GM19035 (cell line): ENCODE results near the gene GNAL.
"Not testable (repeated sequence)": the region's sequence is repeated elsewhere in the genome, so short reads cannot be mapped to it uniquely, and the experiment has no call there.

ENCODE experiments used
- ATAC-seq: cut with Tn5 transposase; IDR thresholded peaks from one replicate; pipeline ENCODE4 v1.9.1; 2021; ENCODE audit not compliant: unreplicated experiment

The GNAL gene

GRCh38 chr18:11866764-11867163, 177.7 kb downstream of the GNAL start:
- no peak for ATAC-seq

DNA sequence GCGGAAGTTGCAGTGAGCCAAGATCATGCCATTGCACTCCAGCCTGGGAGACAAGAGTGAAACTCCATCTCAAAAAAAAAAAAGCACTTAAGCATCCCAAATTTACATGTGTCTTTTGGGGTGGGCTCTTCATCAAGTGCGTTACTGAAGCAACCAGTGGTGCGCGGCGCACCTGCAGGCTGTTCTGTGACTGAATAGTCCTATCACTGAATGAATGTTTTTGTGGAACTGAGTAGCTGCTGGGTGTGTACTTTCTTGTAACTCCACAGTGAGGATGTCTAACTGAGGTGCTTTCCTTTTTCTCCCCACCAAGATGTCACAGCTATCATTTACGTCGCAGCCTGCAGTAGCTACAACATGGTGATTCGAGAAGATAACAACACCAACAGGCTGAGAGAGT, 179.2 kb downstream of the GNAL start:
- ATAC-seq = no peak

DNA sequence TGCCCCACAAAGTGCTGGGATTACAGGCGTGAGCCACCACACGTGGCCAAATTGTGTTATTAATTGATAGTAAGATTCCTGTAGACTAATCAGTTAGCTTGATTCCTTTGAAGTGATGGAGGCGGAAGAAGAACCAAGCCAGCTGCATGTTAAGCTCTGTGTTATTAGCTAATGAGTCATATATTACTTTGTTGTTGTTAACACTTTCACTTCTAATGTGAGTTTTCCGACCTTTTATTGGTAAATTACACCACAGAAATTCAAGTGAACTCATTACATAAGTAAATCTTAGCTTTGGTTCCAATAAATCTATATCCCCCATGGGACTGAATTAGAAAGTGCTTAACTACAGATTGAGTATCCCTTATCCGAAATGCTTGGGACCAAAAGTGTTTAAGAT, 182.4 kb downstream of the GNAL start:
- ATAC-seq = no peak

DNA sequence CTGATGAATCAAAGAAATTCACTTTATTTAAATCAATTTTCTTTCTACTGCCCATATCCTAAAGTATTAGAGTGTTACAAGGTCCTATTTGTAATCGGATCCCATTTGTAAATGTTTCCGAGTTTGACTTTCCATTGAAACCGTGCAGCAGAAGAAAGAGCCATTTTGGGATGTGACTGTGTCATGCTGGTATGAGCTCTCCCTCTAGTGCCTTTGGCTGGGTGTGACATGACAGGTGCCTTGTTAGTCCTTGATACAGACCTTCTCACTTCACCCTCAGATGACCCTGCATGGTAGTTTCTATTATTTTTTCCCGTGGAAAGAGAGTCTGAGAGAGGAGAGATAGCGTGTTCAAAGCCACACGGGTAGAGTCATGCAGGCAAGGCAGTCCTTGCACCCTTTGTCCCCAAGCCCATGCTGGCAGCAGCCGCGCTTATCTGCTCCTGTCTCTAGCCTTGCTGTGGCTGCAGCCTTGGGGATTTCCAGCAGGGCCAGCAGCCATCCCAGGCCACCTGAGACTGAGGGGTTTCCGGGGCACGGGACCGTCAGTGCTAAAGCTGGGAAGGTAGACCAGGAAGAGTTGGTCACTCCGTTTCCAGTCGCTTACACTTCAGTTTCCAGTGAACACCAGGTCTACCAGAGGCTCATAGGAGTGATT, 183.5 kb downstream of the GNAL start:
- ATAC-seq = no peak

GRCh38 chr18:11873670-11874340, 184.7 kb downstream of the GNAL start:
- ATAC-seq = no peak

DNA sequence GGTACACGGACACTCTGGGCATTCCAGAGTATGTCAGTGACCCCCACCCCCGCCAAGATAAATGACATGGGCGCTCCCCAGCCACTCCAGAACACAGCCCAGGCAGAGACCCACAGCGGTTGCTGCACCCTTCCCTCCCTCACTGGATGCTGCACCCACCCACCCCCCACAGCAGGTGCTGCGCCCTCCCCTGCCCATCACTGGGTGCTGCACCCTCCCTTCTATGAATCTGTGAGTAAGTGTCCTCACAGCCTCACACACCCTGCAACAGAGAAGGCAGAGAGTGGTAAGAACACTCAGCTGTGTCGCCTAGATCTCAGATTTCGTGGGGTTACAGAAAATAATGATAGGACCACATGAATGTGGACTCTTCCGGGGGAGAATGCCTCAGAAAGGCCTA, 185.6 kb downstream of the GNAL start:
- no peak for ATAC-seq

DNA sequence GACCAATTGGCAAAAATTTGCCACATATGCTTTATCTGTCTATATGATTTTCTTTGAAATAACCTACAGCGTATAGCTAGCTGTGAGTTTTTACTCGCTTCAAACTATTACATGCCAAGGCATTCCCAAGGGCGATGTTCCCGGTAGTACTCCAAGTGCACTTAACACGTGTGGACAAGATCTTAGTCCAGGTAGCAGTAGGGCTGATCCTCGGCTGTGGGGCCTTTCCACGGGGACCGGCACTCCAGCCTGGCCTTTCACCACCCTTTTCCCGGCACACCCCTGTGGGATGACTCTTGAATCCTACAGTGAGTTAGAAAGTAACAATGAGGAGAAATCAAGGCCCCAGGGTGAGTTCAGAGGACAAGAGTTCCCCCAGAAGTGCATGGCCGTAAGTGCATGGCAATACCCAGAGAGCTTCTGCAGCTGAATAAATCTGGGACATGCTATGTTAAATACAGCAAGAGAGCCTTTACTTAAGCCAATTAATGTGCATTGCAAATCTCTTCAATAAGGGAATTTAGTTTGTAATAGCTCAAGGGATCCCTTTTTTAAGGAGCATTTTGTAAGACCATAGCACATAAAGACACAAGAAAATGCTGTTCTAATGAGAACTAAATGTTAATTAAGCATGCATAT, 188.6 kb downstream of the GNAL start:
- ATAC-seq = no peak

- ATAC-seq = no peak
These were observed 191.7 kb downstream of the GNAL start for GRCh38 chr18:11880586-11881304.

DNA sequence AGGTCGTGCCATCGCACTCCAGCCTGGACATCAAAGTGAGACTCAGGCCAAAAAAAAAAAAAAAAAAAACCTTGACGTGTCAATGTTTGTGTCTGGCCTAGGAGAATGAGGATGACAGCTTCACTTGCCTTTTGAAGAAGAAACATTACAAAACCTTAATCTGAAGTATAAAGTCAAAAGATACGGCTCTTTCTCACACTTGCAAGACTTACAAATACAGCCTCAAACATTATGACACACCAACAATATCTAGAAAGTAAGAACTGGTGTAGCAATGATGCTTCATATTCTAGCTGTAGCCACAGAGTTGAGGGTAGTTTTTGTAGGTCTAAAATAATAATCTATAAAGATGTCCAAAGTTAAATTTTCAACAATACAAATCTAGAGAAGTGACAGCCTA, 193.6 kb downstream of the GNAL start:
- ATAC-seq = no peak

- ATAC-seq = peak; percentile 58
These were observed 194.1 kb downstream of the GNAL start for GRCh38 chr18:11883153-11883552.

GRCh38 chr18:11884396-11885030, 195.4 kb downstream of the GNAL start:
- no peak for ATAC-seq

DNA sequence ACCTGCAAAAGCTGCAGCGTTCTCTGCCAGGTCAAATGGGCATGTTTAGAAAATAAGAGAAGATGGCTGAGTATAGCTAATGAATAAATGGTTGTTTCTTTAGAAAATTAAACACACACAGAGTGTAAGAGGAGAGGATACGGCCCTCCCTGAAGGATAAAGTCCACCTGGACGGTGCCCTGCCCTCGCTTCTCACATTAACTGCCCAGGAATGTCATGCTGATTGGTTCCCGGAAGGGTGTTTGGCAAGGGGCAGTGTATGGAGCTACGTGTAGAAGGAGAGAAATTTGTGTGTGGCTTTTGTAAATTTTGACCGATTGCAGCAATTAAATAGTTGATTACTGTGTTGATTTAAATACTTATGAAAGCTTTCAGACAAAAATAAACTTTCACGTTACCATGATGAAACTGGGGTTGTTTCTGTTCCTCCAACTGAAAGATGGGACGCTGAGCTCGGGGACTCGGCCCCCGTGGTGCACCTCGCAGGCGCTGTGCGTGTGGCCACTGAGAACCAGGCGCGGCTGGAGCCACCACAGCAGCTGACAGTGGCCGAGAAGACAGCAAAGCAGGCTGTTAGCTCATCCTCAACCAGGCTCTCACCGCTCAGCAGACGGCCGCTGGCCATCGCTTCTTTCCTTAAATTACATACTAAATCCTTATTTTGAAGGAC, 196.3 kb downstream of the GNAL start:
- no peak for ATAC-seq

- no peak for ATAC-seq
These were observed 197.6 kb downstream of the GNAL start for GRCh38 chr18:11886577-11887110.

DNA sequence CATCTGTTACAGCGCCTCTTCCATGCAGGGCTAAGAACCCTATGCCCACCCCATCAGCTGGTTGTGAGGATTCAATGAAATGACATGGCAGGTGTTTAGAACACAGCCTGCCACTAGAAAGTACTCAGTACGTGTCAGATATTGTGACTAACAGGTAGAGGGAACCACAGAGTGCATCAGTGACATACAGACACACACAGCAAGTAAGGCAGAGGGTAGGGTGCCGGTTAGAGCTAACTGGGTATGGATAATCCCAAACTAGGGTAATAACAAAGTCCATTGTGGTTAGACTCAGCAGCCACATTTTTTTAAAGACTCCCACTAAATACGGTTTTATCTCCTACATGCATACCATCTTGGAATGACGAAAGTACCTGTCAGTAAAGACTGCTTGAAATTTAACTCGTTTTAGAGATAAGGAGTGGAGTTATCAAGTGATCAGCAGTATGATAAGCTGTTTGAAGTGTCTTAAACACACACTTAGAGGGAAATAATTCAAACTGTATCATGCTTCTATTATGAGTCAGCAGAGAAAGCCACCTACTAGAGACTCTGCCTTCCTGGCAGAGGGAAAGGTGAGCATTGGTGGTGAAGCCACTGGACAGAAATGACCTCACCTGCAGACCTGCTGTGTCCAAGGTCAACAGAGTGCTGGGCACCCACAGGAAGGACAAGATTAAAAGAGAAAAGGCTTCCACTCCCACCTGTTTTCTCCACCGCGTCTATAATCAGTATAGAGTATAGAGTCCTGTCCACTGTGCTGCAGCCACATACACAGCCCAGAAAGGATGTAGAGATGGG, 198.5 kb downstream of the GNAL start:
- ATAC-seq = no peak

- ATAC-seq = no peak
These were observed 199.7 kb downstream of the GNAL start for GRCh38 chr18:11888726-11889125.

DNA sequence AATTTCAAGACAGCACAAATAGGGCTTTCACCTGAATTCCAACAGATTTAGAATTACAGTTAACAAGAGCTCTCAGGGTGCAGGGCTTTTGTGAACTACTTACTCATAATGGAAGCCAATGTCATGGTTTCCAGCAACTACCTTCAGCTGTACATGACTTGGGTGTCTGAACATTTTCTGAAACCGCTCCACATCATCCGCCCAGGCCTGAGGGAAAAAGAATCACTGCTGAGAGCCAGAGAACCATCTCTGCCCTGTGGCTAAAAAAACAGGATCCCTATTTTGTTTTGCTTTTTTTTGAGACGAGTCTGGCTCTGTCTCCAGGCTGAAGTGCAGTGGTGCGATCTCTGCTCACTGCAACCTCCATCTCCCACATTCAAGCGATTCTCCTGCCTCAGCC, 200.2 kb downstream of the GNAL start:
- ATAC-seq = no peak

DNA sequence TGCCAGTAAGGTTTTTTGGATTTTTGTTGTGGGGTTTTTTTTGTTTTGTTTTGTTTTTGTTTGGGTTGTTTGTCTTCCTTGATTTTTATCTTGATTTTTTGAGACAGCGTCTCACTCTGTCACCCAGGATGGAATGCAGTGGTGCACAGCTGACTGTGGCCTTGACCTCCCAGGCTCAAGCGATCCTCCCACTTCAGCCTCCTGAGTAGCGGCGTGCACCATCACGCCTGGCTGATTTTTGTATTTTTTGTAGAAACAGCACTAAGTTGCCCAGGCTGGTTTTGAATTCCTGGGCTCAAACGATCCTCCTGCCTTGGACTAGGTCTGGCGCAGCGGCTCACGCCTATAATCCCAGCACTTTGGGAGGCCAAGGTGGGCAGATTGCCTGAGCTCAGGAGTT, 202.7 kb downstream of the GNAL start:
- no peak for ATAC-seq

DNA sequence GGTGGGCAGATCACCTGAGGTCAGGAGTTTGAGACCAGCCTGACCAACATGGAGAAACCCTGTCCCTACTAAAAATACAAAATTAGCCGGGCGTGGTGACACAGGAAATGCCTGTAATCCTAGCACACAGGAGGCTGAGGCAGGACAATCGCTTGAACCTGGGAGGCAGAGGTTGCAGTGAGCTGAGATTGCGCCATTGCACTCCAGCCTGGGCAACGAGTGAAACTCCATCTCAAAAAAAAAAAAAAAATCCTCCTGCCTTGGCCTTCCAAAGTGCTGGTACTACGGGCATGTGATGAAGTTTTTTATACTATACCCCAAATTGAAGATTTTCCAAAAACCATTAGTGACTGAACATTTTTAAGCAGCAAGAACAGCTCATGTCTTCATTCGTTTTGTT, 203.4 kb downstream of the GNAL start:
- not testable (repeated sequence) for ATAC-seq

GRCh38 chr18:11897781-11898180, 208.7 kb downstream of the GNAL start:
- no peak for ATAC-seq

DNA sequence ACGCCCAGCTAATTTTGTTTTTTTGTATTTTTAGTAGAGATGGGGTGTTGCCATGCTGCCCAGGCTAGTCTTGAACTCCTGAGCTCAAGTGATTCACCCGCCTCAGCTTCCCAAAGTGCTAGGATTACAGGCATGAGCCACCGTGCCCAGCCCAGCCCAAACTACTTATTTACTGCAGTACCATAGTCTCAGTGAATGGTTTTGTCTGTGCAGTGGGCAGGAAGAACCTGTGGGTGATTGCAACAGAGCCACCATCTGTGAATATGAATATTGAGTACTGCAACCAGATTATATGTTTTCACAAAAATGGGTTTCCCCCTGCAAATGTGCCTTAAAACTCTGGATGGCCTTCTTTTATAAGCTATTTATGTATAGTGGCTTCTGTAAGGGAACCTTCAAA, 210.0 kb downstream of the GNAL start:
- no peak for ATAC-seq
